GM12865 (cell line): ENCODE results near the gene CEP192.

Experiments used
- DNase-seq: peaks from one replicate; pipeline ENCODE4 v3.0.0; 2010; ENCODE audit warnings: low read depth
- H3K4me3 ChIP-seq: 2 replicates; pipeline ENCODE4 v1.5.1; 2011; ENCODE audit warnings: mild to moderate bottlenecking, low read depth, low read length, control low read depth
- TF ChIP-seq, protein P1 (sequence below): IDR thresholded peaks from 2 replicates; pipeline ENCODE4 v1.5.1; 2011; ENCODE audit warnings: low read length, control low read depth, low read depth, inconsistent platforms; ENCODE audit not compliant: insufficient read depth; ENCODE audit errors: missing control alignments

The CEP192 gene

DNA sequence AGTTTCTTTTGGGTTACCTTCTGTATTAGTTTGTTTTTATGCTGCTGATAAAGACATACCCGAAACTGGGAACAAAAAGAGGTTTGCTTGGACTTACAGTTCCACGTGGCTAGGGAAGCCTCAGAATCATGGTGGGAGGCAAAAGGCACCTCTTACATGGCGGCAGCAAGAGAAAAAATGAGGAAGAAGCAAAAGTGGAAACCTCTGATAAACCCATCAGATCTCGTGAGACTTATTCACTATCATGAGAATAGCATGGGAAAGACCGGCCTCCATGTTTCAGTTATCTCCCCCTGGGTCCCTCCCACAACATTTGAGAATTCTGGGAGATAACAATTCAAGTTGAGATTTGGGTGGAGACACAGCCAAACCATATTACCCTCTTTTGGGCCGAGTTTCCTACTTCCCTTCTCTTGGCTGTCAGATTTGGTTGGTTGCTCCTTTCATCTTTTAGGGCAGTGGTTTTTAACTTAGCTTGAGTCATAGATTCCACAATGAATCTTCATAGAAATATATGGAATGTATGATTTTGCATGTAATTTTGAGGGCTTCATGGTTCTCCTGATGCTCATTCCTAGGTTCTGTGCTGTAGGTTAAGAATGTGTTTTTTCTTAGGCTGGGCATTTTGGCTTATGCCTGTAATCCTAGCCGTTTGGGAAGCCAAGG lies 44.2 kb downstream of the CEP192 start:
- DNase-seq, result no peak
- TF ChIP-seq, protein P1, sequence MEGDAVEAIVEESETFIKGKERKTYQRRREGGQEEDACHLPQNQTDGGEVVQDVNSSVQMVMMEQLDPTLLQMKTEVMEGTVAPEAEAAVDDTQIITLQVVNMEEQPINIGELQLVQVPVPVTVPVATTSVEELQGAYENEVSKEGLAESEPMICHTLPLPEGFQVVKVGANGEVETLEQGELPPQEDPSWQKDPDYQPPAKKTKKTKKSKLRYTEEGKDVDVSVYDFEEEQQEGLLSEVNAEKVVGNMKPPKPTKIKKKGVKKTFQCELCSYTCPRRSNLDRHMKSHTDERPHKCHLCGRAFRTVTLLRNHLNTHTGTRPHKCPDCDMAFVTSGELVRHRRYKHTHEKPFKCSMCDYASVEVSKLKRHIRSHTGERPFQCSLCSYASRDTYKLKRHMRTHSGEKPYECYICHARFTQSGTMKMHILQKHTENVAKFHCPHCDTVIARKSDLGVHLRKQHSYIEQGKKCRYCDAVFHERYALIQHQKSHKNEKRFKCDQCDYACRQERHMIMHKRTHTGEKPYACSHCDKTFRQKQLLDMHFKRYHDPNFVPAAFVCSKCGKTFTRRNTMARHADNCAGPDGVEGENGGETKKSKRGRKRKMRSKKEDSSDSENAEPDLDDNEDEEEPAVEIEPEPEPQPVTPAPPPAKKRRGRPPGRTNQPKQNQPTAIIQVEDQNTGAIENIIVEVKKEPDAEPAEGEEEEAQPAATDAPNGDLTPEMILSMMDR, result no peak
- no peak overlapping the region for H3K4me3 ChIP-seq

DNA sequence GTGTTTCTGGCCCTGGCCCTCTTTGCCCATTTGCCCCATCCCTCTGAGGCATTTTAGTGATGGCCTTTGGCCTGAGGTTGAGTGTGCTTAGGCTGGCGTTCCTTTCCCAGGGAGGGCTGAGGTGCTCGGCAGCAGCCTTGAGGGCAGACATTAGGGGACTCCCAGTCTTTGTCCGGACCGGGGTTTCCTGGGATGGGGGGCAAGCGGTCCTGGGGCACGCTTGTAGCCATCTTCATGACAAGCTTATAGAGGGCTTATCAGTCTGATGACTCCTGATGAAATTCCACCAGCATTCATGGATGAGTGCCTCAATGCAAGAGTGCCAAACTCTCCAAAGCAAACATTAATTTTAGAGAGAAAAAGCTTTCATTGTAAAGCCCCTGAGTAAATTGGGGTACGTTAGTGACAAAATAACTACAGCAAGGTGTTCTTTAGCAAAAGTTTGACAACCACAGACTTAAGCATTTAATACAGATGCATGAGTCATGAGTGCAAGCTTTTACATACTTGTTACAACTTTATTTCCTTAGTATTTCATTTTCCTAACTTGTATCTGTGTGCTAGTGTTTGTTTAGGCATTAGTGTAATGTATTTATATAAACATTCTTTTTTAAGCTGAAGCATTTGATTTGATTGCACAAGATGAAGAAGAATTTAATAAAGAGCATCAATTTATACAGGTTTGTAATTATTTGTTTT lies 45.6 kb downstream of the CEP192 start:
- no peak overlapping the region for H3K4me3 ChIP-seq
- TF ChIP-seq, protein P1, result no peak
- no peak for DNase-seq

DNA sequence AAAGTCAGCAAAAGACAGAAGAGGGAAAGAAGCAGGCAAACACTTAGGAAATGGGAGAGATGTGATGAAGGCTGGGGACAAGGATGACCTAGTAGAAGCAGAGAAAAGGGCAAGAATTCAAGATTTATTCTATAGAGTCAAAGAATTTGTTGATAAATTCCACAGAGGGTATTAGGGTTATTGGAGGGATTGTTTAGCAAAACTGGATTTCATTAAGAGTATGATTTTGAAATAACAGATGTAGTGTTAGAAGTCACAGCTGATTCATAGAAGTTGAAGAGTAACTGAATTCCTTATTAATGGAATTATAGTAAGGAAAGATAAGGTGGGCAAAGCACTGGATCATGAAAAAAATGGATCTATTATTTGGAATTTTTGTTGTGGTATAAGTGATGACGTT lies 48.6 kb downstream of the CEP192 start:
- H3K4me3 ChIP-seq, result no peak overlapping the region
- TF ChIP-seq, protein P1, result no peak
- DNase-seq, result no peak

DNA sequence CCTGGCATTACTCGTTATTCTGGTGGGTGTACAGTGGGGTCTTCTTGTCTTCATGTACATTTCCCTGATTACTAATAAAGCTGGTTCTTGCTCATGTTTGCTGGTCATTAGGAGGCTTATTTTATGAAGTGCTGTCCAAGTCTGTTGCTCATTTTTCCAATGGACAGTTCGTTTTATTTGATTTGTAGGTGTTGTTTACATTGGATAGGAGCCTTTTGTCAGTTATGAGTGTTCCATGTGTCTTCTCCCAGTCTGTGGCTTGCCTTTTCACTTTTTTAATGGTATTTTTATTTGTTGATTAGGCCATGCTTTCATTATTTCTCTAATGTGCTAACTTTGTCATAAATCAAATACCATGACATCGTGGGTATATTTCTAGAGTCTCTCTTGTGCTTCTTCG lies 51.9 kb downstream of the CEP192 start:
- no peak for DNase-seq
- TF ChIP-seq, protein P1, result no peak
- no peak overlapping the region for H3K4me3 ChIP-seq

DNA sequence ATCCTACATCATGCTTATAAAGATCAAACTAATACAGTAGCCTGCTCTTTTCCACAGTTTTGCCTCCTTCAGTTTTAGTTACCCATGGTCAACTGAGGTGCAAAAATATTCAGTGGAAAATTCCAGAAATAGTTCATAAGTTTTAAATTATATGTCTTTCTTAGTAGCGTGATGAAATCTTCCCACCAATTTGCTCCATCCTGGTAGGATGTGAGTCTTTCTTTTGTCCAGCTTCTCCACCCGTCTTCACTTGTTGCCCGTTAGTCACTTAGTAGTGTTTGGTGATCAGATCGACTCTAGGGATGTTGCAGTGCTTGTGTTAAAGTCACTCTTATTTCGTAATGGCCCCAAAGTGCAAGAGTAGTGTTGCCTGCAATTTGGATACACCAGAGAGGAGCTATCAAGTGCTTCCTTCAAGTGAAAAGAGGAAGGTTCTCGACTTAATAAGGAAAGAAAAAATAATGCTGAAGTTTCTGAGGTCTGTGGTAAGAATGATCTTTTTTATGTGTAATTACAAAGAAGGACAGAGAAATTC lies 57.0 kb downstream of the CEP192 start:
- no peak overlapping the region for H3K4me3 ChIP-seq
- TF ChIP-seq, protein P1, result no peak
- no peak for DNase-seq

DNA sequence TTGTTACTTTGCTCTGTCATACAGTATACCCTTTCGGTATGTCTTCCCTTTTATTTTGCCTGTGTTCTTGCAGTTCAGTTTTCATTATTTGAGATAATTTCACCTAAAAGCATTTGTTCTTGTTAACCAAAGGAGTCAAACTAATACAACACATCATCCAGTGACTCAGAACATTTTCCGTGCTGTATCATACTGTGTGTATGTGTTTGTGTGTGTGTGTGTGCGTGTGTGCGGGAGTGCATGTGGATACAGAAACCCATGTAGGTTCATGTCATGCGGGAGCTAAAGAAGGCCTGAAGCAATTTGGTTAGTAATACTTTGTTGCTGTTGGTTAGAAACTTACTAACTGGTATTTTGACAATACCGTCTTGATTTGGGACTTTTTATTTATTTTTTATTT lies 60.0 kb downstream of the CEP192 start:
- TF ChIP-seq, protein P1, result no peak
- H3K4me3 ChIP-seq, result no peak overlapping the region
- no peak for DNase-seq
